Ovary (tissue), 3 donors: Measurements from ENCODE around the gene PPP1R1B.

Experiments
- EP300 ChIP-seq: sonication (generic); formaldehyde crosslinking; IDR thresholded peaks from one replicate; pipeline ENCODE4 v1.6.1; 2017; ENCODE audit warnings: antibody characterized with exemption
- POLR2A ChIP-seq: fragments of 450-650 bp; IDR thresholded peaks from one replicate; pipeline ENCODE4 v1.6.1; 2017; ENCODE audit warnings: antibody characterized with exemption, mild to moderate bottlenecking, moderate library complexity
- TF ChIP-seq, protein P1 (sequence below), 3 donors: fragments of 450-650 bp in 2 of 3; fragments of 200-600 bp in 1 of 3; IDR thresholded peaks; one replicate each; pipeline versions ENCODE4 v1.5.1 to v1.8.0; 2016 to 2022; ENCODE audit warnings: antibody characterized with exemption in 3 of 3, mild to moderate bottlenecking in 1 of 3
- donor health status: DM: no; HTN: no; CAD: no.

DNA sequence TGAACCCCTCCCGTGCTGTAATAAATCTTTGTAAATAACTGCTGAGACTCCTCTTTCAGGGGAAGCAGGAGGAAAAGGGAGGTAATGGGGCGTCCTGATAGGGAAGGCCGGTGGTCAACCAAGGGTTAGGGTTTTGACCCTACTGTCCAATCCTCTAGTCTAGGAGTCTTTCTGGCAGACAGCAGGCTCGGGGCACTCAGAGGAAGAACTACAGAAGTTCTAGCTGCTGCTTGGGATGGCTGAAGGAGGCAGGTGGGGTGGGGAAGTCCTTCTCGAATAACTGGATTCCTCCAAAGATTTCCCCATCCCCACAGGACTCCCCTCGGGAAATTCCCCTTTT lies 9.8 kb downstream of the PPP1R1B start:
- TF ChIP-seq EP300, result no peak
- no peak for TF ChIP-seq POLR2A
- TF ChIP-seq, protein P1, sequence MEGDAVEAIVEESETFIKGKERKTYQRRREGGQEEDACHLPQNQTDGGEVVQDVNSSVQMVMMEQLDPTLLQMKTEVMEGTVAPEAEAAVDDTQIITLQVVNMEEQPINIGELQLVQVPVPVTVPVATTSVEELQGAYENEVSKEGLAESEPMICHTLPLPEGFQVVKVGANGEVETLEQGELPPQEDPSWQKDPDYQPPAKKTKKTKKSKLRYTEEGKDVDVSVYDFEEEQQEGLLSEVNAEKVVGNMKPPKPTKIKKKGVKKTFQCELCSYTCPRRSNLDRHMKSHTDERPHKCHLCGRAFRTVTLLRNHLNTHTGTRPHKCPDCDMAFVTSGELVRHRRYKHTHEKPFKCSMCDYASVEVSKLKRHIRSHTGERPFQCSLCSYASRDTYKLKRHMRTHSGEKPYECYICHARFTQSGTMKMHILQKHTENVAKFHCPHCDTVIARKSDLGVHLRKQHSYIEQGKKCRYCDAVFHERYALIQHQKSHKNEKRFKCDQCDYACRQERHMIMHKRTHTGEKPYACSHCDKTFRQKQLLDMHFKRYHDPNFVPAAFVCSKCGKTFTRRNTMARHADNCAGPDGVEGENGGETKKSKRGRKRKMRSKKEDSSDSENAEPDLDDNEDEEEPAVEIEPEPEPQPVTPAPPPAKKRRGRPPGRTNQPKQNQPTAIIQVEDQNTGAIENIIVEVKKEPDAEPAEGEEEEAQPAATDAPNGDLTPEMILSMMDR (IDR thresholded peaks at IDR 0.05), result no peak
